Keratinocyte (primary cell): ENCODE data around the gene DDIT3.

Source experiments
- EZH2 ChIP-seq: IDR thresholded peaks from one replicate; pipeline ENCODE4 v1.6.1; 2012; ENCODE audit warnings: inconsistent platforms, mild to moderate bottlenecking, low read length, moderate library complexity
- TF ChIP-seq, protein P1 (sequence below), 3 experiments: IDR thresholded peaks in 1 of 3; conservative IDR thresholded peaks in 1 of 3; optimal IDR thresholded peaks in 1 of 3; 2 replicates in 2 of 3; 3 replicates in 1 of 3; pipeline versions ENCODE3 to v1.5.1; 2011; ENCODE audit warnings: low read length in 3 of 3, mild to moderate bottlenecking in 3 of 3, moderate library complexity in 2 of 3, control low read depth in 1 of 3, inconsistent platforms in 1 of 3; ENCODE audit not compliant: insufficient read depth in 2 of 3; ENCODE audit errors: extremely low read depth in 1 of 3

DNA sequence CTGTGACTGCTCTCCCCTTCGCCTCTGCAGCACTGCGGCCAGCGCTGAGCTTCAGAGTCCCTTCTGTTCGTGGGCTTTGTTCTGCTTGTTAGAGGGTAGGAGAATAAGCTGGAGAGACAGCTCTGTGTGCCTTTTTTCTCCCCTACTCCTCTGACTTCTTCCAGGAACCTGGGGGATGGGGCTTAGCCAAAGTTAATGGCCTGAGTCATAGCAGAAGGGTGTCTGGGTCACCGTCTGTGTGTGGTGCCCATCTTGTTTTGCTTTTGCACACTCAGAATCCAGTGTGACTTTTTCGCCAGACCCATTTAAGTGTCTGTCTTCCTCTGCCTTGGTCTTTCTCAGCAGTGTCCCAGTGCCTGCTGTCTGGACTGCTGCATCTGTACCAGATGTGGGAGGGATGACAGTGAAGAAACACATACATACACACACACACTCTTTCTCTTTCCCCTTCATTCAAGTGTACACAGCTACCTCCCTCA is 32.6 kb upstream of the DDIT3 start:
- TF ChIP-seq EZH2, result no peak
- TF ChIP-seq, protein P1, sequence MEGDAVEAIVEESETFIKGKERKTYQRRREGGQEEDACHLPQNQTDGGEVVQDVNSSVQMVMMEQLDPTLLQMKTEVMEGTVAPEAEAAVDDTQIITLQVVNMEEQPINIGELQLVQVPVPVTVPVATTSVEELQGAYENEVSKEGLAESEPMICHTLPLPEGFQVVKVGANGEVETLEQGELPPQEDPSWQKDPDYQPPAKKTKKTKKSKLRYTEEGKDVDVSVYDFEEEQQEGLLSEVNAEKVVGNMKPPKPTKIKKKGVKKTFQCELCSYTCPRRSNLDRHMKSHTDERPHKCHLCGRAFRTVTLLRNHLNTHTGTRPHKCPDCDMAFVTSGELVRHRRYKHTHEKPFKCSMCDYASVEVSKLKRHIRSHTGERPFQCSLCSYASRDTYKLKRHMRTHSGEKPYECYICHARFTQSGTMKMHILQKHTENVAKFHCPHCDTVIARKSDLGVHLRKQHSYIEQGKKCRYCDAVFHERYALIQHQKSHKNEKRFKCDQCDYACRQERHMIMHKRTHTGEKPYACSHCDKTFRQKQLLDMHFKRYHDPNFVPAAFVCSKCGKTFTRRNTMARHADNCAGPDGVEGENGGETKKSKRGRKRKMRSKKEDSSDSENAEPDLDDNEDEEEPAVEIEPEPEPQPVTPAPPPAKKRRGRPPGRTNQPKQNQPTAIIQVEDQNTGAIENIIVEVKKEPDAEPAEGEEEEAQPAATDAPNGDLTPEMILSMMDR (optimal IDR thresholded peaks at IDR 0.05 in 1 of 3, IDR thresholded peaks at IDR 0.05 in 1 of 3, conservative IDR thresholded peaks at IDR 0.05 in 1 of 3; ENCODE audit: extremely low read depth in 1 of 3, insufficient read depth in 2 of 3, low read length in 3 of 3), result no peak
